ENCODE measurements around the gene N4BP2.

Gene N4BP2

GRCh38 chr4:40160258-40160657 is 103.6 kb downstream of the N4BP2 start:
- DNase-seq, result no peak

- DNase-seq, result no peak
These were observed 107.8 kb downstream of the N4BP2 start for GRCh38 chr4:40164459-40164858.

- no peak for DNase-seq
These were observed 109.3 kb downstream of the N4BP2 start for GRCh38 chr4:40165916-40166315.

- DNase-seq, result no peak
These were observed 111.4 kb downstream of the N4BP2 start for GRCh38 chr4:40168070-40168469.

GRCh38 chr4:40170588-40170987 is 113.9 kb downstream of the N4BP2 start:
- no peak for DNase-seq

GRCh38 chr4:40173470-40173875 is 116.8 kb downstream of the N4BP2 start:
- no peak for DNase-seq

GRCh38 chr4:40176602-40177001 is 120.0 kb downstream of the N4BP2 start:
- no peak for DNase-seq

- no peak for DNase-seq
These were observed 120.9 kb downstream of the N4BP2 start for GRCh38 chr4:40177591-40177990.

- DNase-seq, result no peak
These were observed 122.0 kb downstream of the N4BP2 start for GRCh38 chr4:40178672-40179071.

- DNase-seq, result no peak
These were observed 122.7 kb downstream of the N4BP2 start for GRCh38 chr4:40179360-40179759.

- DNase-seq, result no peak
These were observed 123.7 kb downstream of the N4BP2 start for GRCh38 chr4:40180356-40180755.

- DNase-seq, result no peak
These were observed 125.4 kb downstream of the N4BP2 start for GRCh38 chr4:40182001-40182400.

- DNase-seq, result no peak
These were observed 126.3 kb downstream of the N4BP2 start for GRCh38 chr4:40182954-40183353.

- DNase-seq, result no peak
These were observed 127.2 kb downstream of the N4BP2 start for GRCh38 chr4:40183615-40184411.

- DNase-seq, result no peak
These were observed 129.4 kb downstream of the N4BP2 start for GRCh38 chr4:40185830-40186664.

- no peak for DNase-seq
These were observed 130.0 kb downstream of the N4BP2 start for GRCh38 chr4:40186665-40187014.

- DNase-seq, result no peak
These were observed 130.8 kb downstream of the N4BP2 start for GRCh38 chr4:40187386-40187906.

- no peak for DNase-seq
These were observed 133.4 kb downstream of the N4BP2 start for GRCh38 chr4:40190019-40190418.

GRCh38 chr4:40190465-40190864 is 133.8 kb downstream of the N4BP2 start:
- no peak for DNase-seq

- no peak for DNase-seq
These were observed 134.5 kb downstream of the N4BP2 start for GRCh38 chr4:40190880-40191815.

GRCh38 chr4:40192114-40193015 is 135.7 kb downstream of the N4BP2 start:
- no peak for DNase-seq

Measured in femur (tissue), 1 donor.